ENCODE results near the gene SNAPC3.
"Not testable (repeated sequence)": the region's sequence is repeated elsewhere in the genome, so short reads cannot be mapped to it uniquely, and the experiment has no call there.

Gene SNAPC3

DNA sequence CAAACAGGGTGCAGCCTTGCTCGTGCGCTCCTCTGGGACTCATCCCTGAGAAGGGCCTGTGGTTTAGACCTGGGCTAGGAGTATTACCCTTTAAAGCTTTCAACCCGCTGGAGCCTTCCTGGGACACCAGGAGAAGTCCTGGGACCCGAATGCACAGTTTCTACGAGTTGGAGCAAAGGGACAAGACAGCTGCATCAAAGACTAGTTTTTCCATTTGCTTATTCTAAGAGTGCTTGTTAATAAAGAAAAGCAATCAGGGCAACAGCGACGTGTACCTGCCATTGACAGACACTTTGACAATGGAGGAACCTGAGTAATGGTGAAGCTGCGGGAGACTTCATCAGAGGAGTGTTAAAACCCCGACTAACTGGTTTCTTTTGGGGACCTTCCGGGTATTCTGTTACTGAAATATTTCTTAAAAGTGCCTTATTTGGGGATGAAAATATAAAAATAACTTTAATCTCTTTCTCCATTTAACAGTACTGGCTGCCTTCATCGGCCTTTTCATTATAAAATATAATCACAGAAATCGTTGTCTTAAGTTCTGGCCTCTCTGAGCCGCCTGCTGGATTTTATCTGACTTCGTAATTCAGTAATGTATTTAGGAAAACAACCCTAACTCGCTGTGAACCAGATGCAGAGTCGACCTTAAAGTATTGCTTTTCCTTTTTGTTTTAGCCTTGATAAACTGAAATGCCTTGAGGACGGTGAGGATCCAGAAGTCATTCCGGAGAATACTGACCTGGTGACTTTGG lies 732 bp downstream of the SNAPC3 start:
- peak; percentile 41 to 48 (median 46) for DNase-seq

DNA sequence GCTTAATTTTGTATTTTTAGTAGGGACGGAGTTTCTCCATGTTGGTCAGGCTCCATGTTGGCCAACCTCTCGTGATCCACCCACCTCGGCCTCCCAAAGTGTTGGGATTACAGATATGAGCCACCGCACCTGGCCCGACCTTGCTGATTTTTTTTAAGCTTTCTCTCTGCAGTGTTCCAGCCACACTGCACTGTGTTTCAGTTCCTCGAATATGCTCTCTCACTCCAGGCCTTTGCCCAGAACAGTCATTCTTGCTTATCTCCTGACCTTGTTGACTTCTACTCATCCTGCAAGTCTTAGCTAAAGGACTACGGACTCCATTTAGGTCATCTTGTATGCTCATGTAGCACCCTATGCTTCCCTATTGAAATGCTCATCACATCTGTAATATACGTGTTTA lies 3.3 kb downstream of the SNAPC3 start:
- DNase-seq = no peak

DNA sequence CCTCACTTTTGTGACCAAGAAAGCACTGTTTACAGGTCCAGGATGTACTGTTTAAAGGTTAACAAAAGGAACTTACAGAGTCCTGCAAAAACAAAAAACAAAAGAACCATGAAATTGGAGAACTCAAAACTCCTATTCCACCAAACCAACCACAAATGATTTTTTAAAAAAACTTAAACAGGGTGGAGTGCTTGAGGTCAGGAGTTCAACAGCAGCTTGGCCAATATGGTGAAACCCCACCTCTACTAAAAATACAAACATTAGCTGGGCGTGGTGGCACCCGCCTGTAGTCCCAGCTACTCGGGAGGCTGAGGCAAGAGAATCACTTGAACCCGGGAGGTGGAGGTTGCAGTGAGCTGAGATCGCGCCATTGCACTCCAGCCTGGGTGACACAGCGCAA lies 5.0 kb downstream of the SNAPC3 start:
- DNase-seq = not testable (repeated sequence)

DNA sequence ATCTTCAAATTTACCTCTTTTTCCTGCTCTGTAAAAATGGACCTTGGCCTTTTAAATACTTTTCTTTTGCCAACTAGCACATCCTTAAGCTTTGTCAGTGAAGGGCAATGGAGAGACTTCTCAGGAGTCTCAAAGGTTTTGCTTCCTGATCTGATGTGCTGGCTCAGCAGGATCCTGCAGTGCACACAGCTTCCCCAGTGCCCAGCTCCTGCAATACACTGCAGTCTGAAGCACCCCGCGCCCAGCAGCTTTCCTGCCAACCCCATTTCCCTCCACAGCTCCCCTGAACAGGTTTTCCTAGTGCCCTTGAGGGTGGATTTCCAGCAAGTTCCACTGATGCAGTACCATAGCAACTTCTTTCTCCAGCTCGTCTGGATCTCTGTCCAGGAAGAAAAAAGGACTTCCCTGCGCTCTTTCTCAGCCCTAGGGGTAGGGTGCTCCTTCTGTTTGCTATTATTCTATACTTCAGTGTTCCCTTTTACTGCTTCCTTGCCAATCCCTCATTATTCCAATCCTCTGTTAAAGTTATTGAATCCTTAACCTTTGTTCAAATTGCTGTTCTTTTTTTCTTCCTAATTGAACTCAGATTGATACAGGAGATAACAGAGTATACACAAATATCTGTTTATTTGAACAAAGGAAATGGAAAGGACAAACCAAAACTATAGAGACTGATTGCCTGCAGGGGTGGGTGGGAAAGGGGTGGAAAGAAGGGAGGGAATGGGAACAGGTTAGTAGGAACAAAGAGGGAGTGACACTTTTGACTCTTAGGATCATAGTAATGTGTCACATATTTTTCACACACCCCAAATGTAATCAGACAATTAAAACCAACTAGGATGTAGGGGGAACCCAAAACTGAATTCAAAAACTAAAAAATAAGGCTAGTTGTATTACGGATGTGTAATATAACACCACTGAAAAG lies 8.5 kb downstream of the SNAPC3 start:
- DNase-seq = peak; percentile 35 to 39 (median 39)

- peak; percentile 6 to 63 (median 33) for DNase-seq
Observed at GRCh38 chr9:15433191-15433590, 10.5 kb downstream of the SNAPC3 start.

DNA sequence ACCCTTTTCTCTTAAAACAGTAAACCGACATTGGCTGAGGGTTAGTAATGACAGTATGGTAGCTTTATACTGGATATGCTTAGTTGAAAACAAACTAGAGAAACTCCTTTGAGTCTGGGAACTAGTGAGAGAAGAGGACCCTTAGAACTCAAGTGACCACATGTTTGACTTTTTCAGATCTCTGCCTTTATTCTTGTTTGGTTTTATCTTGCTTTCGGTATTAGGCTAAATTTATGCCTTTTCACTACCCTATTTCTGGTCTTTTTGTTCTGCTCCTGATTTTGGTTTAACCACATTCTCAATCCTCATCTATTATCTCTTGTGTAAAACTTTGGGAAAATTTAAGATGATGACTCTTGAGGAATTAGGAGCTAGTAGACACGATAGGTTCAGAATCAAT lies 11.0 kb downstream of the SNAPC3 start:
- DNase-seq = no peak

- DNase-seq = no peak
Observed at GRCh38 chr9:15438891-15439290, 16.2 kb downstream of the SNAPC3 start.

DNA sequence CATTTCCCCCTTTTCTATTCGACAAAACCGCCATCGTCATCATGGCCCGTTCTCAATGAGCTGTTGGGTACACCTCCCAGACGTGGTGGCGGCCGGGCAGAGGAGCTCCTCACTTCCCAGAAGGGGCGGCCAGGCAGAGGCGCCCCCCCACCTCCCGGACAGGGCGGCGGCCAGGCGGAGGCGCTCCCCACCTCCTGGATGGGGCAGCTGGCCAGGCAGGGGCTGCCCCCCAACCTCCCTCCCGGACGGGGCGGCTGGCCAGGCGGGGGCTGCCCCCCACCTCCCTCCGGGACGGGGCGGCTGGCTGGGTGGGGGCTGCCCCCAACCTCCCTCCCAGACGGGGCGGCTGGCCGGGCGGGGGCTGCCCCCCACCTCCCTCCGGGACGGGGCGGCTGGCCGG lies 19.2 kb downstream of the SNAPC3 start:
- DNase-seq = not testable (repeated sequence)

DNA sequence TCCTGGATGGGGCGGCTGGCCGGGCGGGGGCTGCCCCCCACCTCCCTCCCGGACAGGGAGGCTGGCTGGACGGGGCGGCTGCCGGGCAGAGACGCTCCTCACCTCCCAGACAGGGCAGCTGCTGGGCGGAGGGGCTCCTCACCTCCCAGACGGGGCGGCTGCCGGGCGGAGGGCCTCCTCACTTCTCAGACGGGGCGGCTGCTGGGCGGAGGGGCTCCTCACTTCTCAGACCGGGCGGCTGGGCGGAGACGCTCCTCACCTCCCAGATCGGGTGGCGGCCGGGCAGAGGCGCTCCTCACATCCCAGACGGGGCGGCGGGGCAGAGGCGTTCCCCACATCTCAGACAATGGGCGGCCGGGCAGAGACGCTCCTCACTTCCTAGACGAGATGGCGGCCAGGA lies 19.6 kb downstream of the SNAPC3 start:
- DNase-seq = not testable (repeated sequence)

GRCh38 chr9:15444141-15444540 lies 21.5 kb downstream of the SNAPC3 start:
- no peak for DNase-seq

DNA sequence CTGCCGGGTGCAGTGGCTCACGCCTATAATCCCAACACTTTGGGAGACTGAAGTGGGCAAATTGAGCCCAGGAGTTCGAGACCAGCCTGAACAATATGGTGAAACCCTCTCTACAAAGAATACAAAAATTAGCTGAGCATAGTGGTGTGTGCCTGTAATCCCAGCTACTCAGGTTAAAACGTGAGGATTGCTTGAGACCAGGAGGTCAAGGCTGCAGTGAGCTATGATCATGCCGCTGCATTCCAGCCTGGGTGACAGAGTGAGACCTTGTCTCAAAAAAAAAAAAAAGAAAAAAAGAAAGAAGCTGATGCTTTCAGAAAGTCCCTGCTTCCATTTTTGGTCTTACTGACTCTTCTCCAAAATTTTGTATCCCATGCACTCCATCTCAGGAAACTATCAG lies 31.3 kb downstream of the SNAPC3 start:
- DNase-seq = no peak

- no peak for DNase-seq
Observed at GRCh38 chr9:15461056-15461455, 38.4 kb downstream of the SNAPC3 start.

DNA sequence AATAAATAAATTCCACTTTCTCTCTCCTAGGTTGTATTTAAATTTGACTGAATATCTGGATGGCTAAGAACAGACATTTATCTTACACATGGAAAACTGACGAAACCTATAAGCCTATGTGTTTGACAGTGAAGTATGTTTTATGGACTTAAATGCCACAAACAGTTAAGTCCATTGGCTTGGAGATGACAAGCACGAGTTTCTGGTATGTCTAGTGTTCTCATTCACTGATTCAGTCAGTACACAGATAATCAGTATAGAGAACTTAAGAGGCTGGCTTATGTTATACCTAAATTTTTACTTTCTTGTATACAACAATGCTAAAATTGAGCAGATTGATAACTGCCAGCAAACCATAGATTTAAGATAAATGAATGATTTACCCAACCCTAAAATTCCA lies 38.9 kb downstream of the SNAPC3 start:
- no peak for DNase-seq

- no peak for DNase-seq
Observed at GRCh38 chr9:15468145-15468544, 45.5 kb downstream of the SNAPC3 start.

GRCh38 chr9:15469406-15469805 lies 46.7 kb downstream of the SNAPC3 start:
- DNase-seq = no peak

- no peak for DNase-seq
Observed at GRCh38 chr9:15469862-15470261, 47.2 kb downstream of the SNAPC3 start.

- no peak for DNase-seq
Observed at GRCh38 chr9:15475923-15476536, 53.4 kb downstream of the SNAPC3 start.

DNA sequence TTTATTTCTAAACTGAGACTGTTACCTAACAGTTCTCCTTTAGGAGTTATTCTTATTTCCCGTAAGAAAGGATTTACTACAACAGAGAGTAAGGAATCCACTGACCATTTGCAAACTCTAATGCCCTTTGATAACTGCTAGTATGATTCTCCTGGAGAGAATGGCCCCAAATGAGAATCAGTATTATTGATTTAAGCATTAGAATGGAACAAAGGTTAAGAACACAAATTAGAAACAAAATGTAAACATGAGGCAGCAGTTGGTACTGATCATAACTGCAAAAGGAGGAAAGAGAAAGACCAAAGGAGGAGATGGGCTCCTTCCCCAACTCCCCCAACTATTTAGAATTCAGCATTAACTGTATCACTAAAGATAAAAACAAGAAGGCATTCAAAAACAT lies 57.4 kb downstream of the SNAPC3 start:
- no peak for DNase-seq

DNA sequence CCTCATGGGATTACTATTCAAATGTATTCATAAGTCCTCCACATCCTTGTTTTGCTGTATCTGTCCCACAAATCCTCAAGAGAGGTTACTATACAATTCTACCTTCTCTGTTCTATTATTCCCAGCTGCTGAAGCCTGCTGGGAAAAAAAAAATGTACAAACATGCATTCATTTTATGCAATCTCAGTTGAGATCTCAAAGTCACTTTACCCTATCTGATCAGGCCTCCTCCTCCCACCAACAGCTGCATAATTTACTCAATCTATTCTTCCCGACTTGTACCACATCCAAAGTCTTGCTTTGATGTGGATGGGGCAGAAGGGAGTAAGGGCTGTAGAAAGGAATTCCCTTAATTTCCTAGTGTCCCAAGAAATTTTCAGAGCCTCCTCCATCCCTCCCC lies 59.5 kb downstream of the SNAPC3 start:
- DNase-seq = no peak

DNA sequence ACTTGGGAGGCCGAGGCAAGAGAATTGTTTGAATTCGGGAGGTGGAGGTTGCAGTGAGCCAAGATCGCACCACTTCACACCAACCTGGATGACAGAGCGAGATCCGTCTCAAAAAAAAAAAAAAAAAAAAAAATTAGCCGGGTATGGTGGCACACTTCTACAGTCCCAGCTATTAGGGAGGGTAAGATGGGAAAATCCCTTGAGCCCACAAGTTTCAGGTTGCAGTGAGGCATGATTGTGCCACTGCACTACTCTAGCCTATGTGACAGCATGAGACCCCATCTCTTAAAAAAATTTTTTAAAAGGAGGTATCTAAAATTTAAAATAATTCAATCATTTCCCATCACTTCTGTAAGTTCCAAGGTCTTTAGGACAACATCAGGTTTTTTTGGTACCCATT lies 62.1 kb downstream of the SNAPC3 start:
- DNase-seq = no peak

GRCh38 chr9:15485836-15486666 lies 63.4 kb downstream of the SNAPC3 start:
- DNase-seq = peak in 2 of 3 donors; percentile 24 to 26

- DNase-seq = no peak
Observed at GRCh38 chr9:15491950-15492349, 69.3 kb downstream of the SNAPC3 start.
